Gastroesophageal sphincter (tissue), 3 donors: Measurements from ENCODE around the gene KIAA1217.

ENCODE experiments used
- POLR2AphosphoS5 ChIP-seq: sonication (generic); formaldehyde crosslinking; IDR thresholded peaks from one replicate; pipeline ENCODE4 v1.6.1; 2017; ENCODE audit warnings: antibody characterized with exemption
- TF ChIP-seq, protein P1 (sequence below), 4 experiments: fragments of 200-600 bp in 2 of 4; fragments of 450-650 bp in 2 of 4; sonication (generic) in 1 of 4; IDR thresholded peaks; one replicate each; pipeline ENCODE4 v1.5.1; 2017 to 2019; ENCODE audit warnings: antibody characterized with exemption in 4 of 4, mild to moderate bottlenecking in 2 of 4, moderate library complexity in 2 of 4

DNA sequence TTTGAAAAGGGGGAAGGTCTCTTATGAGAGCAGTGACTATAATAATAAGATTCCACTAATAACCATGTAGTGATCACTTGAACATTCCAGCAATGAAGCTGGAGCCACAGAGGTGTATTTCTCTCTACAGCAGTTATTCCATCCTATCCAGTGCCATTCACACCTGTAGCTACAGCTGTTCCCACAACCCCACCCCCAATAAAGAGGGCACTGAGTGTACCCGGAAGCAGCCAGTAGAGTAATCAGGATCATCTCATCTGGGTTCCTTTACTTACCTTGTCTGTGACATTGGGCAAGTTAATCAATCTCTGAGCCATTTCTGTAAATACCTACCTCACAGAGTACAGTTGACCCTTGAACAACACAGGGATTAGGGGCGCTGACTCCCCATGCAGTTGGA lies 188.7 kb downstream of the KIAA1217 start:
- TF ChIP-seq, protein P1, sequence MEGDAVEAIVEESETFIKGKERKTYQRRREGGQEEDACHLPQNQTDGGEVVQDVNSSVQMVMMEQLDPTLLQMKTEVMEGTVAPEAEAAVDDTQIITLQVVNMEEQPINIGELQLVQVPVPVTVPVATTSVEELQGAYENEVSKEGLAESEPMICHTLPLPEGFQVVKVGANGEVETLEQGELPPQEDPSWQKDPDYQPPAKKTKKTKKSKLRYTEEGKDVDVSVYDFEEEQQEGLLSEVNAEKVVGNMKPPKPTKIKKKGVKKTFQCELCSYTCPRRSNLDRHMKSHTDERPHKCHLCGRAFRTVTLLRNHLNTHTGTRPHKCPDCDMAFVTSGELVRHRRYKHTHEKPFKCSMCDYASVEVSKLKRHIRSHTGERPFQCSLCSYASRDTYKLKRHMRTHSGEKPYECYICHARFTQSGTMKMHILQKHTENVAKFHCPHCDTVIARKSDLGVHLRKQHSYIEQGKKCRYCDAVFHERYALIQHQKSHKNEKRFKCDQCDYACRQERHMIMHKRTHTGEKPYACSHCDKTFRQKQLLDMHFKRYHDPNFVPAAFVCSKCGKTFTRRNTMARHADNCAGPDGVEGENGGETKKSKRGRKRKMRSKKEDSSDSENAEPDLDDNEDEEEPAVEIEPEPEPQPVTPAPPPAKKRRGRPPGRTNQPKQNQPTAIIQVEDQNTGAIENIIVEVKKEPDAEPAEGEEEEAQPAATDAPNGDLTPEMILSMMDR (IDR thresholded peaks at IDR 0.05), result no peak
- no peak for TF ChIP-seq POLR2AphosphoS5
